Ovary (tissue), 9 donors: ENCODE measurements around the gene APCDD1. TPM values are rescaled to one million over a fixed set of nuclear protein-coding genes. Genes with fewer than 3 reads are reported as not detected.

ENCODE experiments used
- DNase-seq, 5 donors: peaks; one replicate each; pipeline ENCODE4 v3.0.0-alpha.2; 2019 to 2020
- H3K27ac ChIP-seq, 2 donors: fragments of 200-600 bp; one replicate each; pipeline versions ENCODE4 v1.5.1 to v1.8.0; 2019 to 2022
- H3K27me3 ChIP-seq: fragments of 200-600 bp; one replicate; pipeline ENCODE4 v1.8.0; 2022
- H3K36me3 ChIP-seq: fragments of 200-600 bp; sonication (generic); one replicate; pipeline ENCODE4 v1.5.1; 2019
- H3K4me1 ChIP-seq: one replicate; pipeline ENCODE4 v1.8.1; 2013; ENCODE audit warnings: mild to moderate bottlenecking, moderate library complexity; ENCODE audit not compliant: insufficient read depth
- H3K4me3 ChIP-seq: fragments of 200-600 bp; sonication (generic); one replicate; pipeline ENCODE4 v1.5.1; 2017
- H3K9me3 ChIP-seq, 2 donors: fragments of 200-600 bp in 1 of 2; sonication (generic) in 1 of 2; one replicate each; pipeline versions ENCODE4 v1.5.1 to v1.8.1; 2013 to 2019; ENCODE audit warnings: mild to moderate bottlenecking in 1 of 2, moderate library complexity in 1 of 2
- CTCF ChIP-seq, 3 donors: fragments of 450-650 bp in 2 of 3; fragments of 200-600 bp in 1 of 3; IDR thresholded peaks; one replicate each; pipeline versions ENCODE4 v1.5.1 to v1.8.0; 2016 to 2022; ENCODE audit warnings: antibody characterized with exemption in 3 of 3, mild to moderate bottlenecking in 1 of 3
- EP300 ChIP-seq: sonication (generic); formaldehyde crosslinking; IDR thresholded peaks from one replicate; pipeline ENCODE4 v1.6.1; 2017; ENCODE audit warnings: antibody characterized with exemption
- POLR2A ChIP-seq: fragments of 450-650 bp; IDR thresholded peaks from one replicate; pipeline ENCODE4 v1.6.1; 2017; ENCODE audit warnings: antibody characterized with exemption, mild to moderate bottlenecking, moderate library complexity
- WGBS, 3 donors: extraction: QIAGEN DNeasy Blood & Tissue Kit in 1 of 3; methylation state at CpG; one replicate each; pipeline versions ENCODE4 v1.1.5 to v1.1.7; 2013 to 2017; 5-methylcytosine and 5-hydroxymethylcytosine counted together
- intact Hi-C, 4 donors: fragments of 100-400 bp; cut with DNase I; formaldehyde crosslinking; loops; one replicate each; pipeline versions ENCODE4 v1.11.0 to v1.15.1; 2022 to 2023
- polyA plus RNA-seq, 2 donors: library from polyadenylated mRNA; stranded (reverse); fragments of 200-250 nt in 1 of 2; fragments of 350-450 nt in 1 of 2; fragmentation: Illumina TruSeq in 1 of 2; extraction: RNeasy Lipid Tissue Mini Kit (QIAGEN cat#74804) in 1 of 2; gene quantifications; one replicate each; pipeline ENCODE4 v1.2.3, GENCODE V29; 2013 to 2014
- total RNA-seq, 7 donors: library from RNA; depleted of rRNA in 2 of 7; stranded (reverse); fragments of >200 nt in 2 of 7; fragmentation: NEBNext Ultra II Directional in 3 of 7; extraction: Animal tissue kit (Norgen Biotek cat#: 25700) in 3 of 7; gene quantifications; one replicate each; pipeline versions ENCODE4 v1.1.0 to v1.2.4, GENCODE V29; 2016 to 2023
- donor health status: DM: no; HTN: no; CAD: no; lungs with moderate emphysema.
- donor health status: DM: no; HTN: no; CAD: no.
- donor health status: Bipolar disorder and iron deficiency.
- donor health status: DM: yes; HTN: yes; CAD: no.
- donor health status: DM: no; HTN: no; CAD: no.
- donor health status: DM: yes; HTN: yes; CAD: no.

The APCDD1 gene
- total and polyA plus RNA-seq, 9 donors: 21.1 to 112 (median 60.6) TPM

GRCh38 chr18:10440884-10441283, 13.6 kb upstream of the APCDD1 start:
- no peaks in the 10 kb centered on the region for H3K9me3 ChIP-seq
- intact Hi-C loops: no loop called here
- 87 to 92% (median 90%) methylated on average over 3 of the region's 3 CpGs for WGBS, 3 donors

GRCh38 chr18:10441472-10441871, 13.0 kb upstream of the APCDD1 start:
- Histone ChIP-seq H3K27me3 (no peaks in the 10 kb centered on the region), H3K9me3 (no peaks in the 10 kb centered on the region), H3K4me1 (no peaks in the 10 kb centered on the region), H3K36me3 (no peaks in the 10 kb centered on the region), H3K4me3 (no peak overlapping the region), H3K27ac (no peak overlapping the region)
- TF ChIP-seq POLR2A (no peak), EP300 (no peak), CTCF (IDR thresholded peaks at IDR 0.05) (no peak)
- no peak for DNase-seq
- 90 to 94% (median 92%) methylated on average over 4 of the region's 4 CpGs for WGBS, 3 donors
- intact Hi-C loops: no loop called here

More at GRCh38 chr18:10440884-10441283, 13.6 kb upstream of the APCDD1 start:
- no peak for TF ChIP-seq POLR2A
- no peak for TF ChIP-seq CTCF (IDR thresholded peaks at IDR 0.05)
- no peak for TF ChIP-seq EP300
- Histone ChIP-seq H3K27me3 (no peaks in the 10 kb centered on the region), H3K27ac (no peak overlapping the region), H3K4me1 (no peaks in the 10 kb centered on the region), H3K36me3 (no peaks in the 10 kb centered on the region), H3K4me3 (no peak overlapping the region)
- no peak for DNase-seq

GRCh38 chr18:10442551-10442971, 11.9 kb upstream of the APCDD1 start:
- no peak overlapping the region for H3K4me3 ChIP-seq
- no peak for DNase-seq
- TF ChIP-seq CTCF (IDR thresholded peaks at IDR 0.05): no peak
- no peak for TF ChIP-seq EP300
- no peak for TF ChIP-seq POLR2A
- no peaks in the 10 kb centered on the region for H3K36me3 ChIP-seq
- WGBS, 3 donors: 81 to 90% (median 81%) methylated on average over 4 of the region's 4 CpGs
- H3K4me1 ChIP-seq: peaks cover 2% of the 10 kb centered on the region
- no peaks in the 10 kb centered on the region for H3K27me3 ChIP-seq
- H3K9me3 ChIP-seq: no peaks in the 10 kb centered on the region
- intact Hi-C loops: no loop called here
- H3K27ac ChIP-seq: no peak overlapping the region

- TF ChIP-seq EP300 (no peak), CTCF (IDR thresholded peaks at IDR 0.05) (no peak), POLR2A (no peak)
- H3K4me1 ChIP-seq: peaks cover 2% of the 10 kb centered on the region
- no peaks in the 10 kb centered on the region for H3K27me3 ChIP-seq
- no peaks in the 10 kb centered on the region for H3K36me3 ChIP-seq
- no peak overlapping the region for H3K4me3 ChIP-seq
- no peak overlapping the region for H3K27ac ChIP-seq
- no peaks in the 10 kb centered on the region for H3K9me3 ChIP-seq
- intact Hi-C loops: no loop called here
- 92 to 100% (median 96%) methylated on average over 1 of the region's 1 CpG for WGBS, 3 donors
- DNase-seq: no peak
These were observed 11.4 kb upstream of the APCDD1 start for GRCh38 chr18:10443001-10443400.
